Activated gamma-delta T cell treated with anti-CD3 and anti-CD28 coated beads, Interleukin-2, amount 50 U/mL, for 16 hours (primary cell): Measurements from ENCODE around the gene SPRY2.
"Not testable (repeated sequence)": the region's sequence is repeated elsewhere in the genome, so short reads cannot be mapped to it uniquely, and the experiment has no call there.

Experiments
- DNase-seq: peaks from one replicate; pipeline ENCODE4 v3.0.0-alpha.2; 2020; ENCODE audit warnings: low read depth

The SPRY2 gene

DNA sequence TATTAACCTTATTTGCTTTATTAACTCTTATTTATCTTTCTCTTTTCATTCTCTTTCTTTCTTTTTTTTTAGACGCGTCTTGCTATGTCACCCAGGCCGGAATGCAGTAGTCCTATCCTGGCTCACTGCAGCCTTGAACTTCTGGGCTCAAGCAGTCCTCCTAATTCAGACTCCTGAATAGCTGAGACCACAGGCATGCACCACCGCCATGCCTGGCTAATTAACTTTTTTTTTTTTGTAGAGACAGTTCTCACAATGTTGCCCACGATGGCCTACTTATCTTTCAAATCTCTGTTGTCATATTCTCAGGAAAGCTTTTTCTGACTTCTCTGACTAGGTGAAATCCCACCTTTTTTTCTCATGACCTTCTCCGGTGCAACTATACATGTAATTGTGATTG lies 7.8 kb upstream of the SPRY2 start:
- DNase-seq = no peak

DNA sequence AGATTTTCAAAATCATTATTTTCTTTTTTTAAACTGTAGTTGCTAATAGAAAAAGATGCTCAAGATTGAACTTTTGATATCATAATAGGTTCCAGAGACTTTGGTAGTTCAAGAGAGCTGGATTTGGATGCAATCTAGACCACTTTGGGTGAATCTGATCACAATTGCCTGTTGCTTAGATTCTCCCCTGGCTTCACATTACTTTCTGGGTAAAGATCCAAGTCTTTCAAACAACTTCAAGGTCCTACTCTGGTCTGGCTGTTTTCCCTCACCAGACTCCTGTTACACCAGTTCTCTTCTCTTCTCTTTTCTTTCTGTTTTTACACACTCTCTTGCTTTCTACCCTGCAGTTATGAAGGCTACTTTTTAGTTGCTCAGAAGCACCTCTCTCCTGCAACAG lies 7.4 kb upstream of the SPRY2 start:
- no peak for DNase-seq

DNA sequence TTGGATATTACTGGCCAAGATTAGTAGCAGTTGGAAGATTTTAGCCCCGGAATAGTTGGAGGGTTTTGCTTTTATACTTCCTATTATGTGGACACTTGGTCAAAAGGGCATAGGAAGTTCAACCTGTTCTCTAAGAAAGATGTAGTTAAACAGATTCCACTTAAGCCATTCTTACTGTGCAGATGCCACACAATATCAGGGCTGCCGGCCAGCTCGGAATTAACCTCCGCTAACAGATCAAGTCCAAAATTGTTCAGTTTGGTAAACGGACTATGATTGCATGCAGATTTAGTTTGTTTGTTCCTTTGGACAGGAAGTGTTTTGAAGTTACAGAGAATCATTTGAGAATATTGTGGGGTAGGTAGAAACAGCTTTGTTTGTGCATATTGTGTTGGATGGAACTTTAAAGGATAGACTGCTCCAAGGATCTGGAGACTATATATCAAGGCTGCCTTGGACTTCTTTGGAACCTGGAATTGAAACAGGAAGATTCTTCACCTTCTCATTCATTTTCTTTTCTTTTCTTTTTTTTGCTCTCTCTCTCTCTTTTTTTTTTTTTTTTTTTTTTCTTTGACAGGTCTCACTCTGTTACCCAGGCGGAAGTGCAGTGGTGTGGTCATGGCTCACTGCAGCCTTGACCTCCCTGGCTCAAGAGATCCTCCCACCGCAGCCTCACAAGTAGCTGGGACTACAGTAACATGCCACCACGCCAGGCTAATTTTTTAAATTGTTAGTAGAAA lies 5.0 kb upstream of the SPRY2 start:
- no peak for DNase-seq

DNA sequence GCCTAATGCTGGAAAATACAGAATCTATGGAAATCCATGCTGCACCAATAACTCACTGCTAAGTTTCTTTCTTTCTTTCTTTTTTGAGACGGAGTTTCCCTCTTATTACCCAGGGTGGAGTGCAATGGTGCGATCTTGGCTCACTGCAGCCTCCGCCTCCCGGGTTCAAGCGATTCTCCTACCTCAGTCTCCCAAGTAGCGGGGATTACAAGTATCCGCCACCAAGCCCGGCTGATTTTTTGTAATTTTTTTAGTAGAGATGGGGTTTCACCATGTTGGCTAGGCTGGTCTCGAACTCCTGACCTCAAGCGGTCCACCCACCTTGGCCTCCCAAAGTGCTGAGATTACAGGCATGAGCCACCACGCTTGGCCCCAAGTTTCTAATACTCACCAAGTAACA lies 3.1 kb upstream of the SPRY2 start:
- DNase-seq = not testable (repeated sequence)

DNA sequence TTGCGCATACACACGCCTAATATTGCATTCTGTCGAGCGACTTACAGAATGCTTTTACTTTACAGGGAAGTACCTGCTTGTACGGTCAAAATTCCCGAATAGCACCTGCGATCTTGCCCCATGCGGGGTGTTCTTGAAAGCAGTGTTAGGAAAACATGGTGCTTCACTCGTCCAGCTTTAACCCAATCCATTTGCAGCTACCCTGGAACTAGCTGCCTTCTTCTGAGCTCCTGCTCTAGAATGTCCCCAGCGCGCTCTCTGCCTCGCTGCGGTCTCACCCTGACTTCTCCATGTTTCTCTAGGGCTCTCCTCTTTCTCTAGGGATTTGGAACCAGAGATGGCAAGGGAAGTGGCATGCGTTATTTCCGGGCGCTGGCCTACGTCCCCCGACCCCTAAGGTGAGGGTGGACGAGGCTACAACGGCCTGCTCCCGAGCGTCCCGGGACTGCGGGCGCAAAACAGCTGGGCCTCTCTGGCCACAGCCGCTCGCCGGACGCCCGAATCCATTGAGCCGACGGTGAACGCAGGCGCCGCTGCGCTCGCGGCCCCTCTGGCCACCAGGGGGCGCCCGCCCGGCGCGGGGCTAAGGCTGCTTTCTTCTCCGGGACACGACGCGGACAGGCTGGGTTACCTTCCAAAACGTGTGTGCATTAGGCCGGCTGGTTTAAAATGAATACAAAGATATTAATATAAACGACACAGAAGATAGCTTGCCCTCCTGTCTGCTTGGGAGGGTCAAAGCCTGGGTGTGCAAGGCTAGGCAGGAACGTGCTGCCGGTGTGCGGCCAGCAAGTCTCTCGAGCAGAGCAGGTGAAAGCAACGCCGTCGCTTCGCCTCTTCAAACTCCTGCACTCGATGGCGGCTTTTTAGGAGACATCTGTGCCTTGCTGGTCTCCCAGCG lies 1.8 kb upstream of the SPRY2 start:
- DNase-seq = peak; percentile 71

DNA sequence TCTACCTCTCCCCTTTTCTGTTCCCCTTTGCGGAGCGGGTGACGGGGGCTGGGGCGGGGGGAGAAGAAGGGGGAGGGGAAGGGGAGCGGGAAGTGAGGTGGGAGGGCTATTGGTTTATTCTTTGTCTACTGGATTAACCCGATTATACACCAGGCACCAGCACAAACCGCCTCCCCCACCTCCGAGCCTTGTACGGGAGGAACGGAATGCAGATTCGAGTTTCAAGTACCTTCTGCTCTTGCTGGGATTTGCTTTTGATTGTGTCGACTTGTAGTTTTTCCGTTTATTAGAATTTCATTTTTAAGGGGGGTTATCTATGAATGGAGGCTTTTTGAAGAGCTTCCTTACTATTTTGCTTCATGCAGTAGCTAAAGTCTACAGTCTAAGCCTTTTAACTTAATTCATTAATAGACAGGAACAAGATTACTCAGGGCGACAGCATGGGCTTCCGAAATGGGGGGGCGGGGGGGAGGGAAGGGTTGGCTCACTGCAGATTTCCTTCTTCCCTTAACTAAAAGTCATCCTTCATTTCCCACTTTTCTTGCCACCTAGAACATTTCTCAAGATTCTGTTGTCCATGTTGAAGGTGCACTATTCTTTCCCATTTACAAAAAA lies 937 bp upstream of the SPRY2 start:
- DNase-seq = no peak

DNA sequence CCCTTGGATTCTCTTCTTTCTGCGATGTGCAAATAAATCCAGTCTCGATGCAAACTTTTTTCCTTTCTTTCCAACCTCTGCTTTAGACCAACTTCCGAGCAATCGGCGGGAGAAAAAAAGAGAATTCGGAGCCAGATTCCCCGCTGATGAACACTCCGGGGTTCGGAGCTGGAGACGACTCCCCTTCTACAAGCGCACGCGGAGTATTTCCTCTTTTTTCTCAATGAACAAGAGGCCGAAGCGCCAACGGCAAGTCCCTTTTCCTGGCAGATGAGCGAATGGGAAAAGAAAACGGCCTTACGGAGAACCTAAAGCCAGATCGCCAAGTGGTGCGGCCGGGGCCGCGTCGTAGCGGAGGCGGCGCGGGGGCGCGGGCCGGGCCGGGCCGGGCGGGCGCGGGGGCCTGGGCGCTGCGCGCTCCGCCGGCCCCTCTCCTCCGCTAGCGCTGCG lies 250 bp downstream of the SPRY2 start:
- DNase-seq = no peak

DNA sequence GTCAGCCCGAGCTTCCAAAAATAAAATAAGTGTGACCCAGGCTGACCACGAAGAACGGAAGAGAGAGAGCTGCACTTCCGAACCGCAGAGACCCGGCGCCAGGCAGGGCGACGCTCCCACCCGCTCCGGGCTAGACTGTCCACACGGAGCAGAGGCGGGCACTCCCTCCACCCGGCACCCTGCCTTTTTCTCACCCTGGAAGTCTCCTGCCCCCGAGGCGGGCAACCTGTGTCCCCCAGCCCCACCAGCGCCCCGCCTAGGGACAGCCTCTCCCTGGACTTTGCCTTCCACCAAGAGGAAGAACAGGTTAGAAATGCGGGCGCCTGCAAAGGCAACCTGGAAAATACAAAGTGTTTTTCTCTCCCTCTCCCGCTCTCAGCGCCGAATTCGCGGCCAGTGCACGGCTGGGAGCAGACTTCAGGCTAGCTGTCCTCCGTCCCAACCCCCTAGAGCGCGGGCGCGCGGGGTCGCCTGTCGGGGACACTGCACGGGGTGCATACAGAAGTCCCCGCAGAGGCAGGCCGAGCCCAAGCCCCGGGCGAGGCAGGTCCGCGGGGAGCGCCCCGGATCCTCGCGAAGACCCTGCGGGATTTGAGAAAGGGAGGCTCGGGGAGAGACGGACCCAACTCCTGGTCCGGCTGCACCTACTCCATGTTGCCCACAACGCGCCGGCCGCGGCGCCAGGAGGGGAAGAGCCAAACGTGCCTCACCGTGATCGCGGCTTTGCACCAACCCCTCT lies 845 bp downstream of the SPRY2 start:
- DNase-seq = no peak

DNA sequence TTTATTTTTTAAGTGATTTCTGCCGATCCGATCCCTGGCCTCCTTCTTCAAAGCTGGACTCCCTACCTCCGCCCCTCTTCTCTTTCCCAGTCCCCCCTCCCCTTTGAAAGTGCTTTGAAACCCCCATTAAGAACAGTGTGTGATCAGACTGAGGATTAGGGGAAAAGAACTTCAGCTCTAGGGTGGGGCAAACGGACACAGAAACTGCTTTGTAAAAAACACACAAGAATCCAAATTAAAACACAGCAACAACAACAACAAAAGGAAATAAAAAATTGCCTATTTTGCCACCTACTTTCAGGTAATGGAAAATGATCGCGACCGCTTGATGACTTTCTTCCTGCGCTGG lies 1.4 kb downstream of the SPRY2 start:
- DNase-seq = no peak

DNA sequence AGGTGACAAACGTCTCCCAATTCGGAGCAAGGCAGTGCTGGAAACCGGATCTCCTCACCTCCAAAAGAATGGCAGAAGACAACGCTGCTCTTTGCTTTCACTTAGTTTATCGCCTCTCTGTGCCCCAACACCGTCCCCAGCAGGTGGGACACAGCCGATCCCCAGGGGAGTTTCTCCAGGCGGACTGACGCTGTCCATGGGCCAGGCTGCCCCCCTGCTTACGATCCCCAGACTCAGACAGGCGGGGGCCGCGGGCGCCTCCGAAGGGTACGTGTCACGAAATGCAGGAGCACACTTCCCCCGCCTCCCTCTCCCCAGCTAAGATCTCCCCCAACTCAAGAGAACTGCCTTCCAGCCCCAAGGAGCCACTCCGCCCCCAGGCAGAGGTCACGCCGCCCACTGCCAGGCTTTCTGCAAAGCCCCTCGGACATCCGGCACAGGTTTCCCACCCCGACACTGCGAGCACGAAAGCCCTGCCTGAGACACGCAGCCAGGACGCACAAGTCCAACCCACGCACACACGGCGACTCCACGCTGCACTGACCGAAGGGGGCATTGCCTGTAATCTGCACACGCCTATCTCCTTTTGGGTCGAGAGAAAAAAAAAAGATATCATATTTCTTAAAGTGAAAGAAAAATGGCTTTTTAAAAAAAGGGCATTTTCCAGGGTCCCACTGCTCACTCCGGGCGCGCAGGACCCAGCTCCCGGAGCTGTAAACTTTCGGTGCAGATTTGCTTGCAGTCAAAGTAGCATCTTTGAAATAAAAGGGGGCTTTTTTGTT lies 2.0 kb downstream of the SPRY2 start:
- DNase-seq = peak; percentile 45

DNA sequence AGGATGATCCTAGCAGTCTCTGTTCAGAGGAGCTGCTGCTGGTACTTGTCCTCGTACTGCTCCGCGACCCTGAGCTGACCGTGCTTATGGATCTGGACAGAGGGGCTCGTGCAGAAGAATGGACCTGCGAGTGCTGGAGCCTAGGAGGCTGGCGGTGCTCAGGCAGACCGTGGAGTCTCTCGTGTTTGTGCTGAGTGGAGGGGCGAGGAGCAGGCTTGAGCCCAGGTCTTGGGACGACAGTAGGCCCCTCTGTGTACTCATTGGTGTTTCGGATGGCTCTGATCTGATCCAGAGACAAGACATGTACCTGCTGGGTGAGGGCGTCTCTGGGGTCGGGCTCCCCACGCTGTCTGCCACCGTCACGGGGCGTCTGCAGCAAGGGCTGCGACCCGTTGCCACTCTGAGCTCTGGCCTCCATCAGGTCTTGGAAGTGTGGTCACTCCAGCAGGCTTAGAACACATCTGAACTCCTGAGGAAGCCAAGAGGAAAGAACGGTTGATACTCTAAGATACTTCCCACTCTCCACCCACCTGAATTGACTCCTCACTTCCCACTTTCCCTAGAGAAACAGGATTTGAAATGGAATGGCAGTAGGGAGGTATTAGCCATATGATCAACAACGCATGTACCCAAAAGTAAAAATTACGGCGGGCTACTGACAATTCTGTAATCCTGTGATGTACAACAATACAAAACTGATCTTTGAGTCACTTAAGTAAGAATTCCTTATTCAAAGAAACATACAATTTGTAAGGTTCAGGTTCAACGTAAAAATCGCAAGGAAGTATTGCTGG lies 3.4 kb downstream of the SPRY2 start:
- DNase-seq = no peak

DNA sequence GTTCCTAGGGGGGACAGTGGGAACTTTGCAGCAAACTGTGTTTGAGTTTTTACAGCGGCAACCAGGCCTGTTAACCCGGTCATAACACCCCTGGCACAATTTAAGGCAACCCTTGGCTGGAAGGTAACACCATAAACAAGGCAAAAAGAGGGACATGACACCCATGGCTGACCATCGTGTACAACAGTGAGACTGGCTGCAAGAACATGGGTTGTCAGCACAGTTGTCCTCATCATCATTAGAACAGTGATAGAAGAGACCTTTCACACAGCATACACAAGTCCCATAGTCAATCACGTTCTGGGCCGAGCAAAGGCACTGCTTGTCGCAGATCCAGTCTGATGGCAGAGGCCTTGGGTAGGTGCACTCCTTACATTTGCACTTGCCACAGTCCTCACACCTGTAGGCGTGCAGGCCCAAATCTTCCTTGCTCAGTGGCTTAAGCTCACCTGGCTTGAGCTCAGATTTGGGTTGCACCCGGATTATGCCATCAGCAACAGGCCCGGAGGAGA lies 4.1 kb downstream of the SPRY2 start:
- no peak for DNase-seq

DNA sequence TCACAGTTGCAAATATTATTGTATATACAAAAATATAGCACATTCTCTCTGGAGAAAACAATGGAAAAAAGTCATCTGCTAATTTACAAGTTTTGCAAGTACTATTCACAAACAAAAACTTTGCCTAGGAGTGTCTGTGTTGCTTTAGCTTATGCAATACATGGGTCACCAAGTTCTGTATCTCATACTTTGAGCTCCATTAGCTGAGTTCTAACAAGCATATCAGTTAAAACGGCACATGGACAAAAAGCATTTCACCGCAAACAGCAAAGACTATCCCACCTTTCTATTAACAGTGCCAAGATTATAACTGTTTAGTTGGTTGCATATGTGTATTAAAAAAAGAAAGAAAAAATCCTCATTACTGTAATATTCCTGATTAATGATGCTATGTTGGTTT lies 4.6 kb downstream of the SPRY2 start:
- no peak for DNase-seq

DNA sequence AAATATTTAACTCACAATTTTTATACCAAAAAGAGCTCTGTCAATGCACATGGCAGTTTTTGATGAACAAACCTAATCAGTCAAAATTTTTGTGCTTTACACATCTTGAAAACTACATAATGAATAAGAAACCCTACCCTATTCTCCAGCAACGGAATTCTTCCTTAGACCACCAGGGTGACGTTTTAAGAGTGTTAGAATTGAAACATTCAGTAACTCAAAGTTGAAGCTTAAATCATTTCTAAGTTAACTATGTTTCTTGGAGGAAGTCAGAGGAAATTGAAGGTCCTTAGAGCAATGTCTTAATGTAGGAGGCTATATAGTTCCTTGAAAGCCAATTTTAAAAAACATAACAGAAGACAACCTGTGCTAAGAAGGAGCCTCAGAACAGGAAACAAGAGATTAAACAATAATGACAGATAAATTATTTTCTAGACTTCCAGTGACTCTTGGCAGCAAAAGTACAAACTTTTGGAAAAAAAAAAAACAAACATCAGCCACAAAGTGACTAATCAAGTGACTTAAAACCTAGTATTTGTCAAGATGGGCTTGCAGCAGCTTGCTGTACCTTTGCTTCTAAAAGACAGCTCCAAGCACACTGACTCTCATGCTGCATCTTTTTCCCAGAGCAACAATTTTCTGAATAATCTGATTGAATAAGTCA lies 6.2 kb downstream of the SPRY2 start:
- DNase-seq = no peak

DNA sequence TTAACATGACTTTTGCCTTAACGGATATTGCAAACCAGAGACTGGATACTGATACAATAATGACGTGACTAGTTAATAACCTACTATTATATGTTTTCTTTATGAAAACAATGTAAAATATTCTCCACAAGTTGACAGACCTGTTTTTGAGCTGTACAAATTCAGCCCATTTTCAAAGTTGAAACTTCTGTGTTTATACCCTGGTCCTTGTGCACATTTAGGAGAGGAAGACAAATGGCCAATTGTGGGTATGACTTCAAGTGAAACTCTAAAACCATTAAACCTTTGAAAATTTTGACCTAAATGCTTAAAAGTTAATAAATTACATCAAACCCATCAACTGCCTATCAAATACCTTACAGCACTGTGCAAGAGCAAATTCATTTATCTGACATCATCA lies 8.9 kb downstream of the SPRY2 start:
- DNase-seq = no peak

DNA sequence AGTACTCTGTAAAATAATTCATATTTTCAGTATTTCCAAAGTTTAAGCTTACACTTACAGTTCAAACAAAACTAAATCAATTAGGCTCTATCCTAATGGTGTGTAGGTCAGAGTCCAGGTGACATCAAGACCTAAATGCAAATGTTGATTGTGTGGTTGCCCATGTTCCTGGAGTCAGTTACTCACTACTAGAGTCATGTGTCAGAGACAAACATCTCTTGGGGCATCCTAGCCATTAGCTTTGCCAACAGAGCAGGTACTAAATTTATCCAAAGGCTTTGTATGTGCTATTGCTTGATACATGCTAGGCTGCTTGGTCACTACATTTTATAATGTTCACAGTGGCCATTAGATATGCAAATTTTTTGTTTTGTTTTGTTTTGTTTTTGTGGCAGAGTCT lies 11.7 kb downstream of the SPRY2 start:
- DNase-seq = no peak

DNA sequence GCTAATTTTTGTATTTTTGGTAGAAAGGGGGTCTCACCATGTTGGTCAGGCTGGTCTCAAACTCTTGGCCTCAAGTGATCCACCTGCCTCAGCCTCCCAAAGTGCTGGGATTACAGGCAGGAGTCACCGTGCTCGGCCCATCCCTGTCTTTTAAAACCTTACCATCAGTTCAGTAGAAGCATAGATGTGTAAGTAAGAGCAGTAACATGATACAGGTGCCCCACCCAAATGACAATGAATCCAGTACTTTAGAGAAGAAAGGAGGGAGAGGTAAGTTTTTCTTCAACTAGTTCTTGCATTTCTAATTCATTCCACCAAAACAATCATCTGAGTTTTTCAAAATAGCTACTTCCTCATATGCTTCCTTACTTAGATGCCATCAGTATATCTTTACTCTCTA lies 21.9 kb downstream of the SPRY2 start:
- DNase-seq = no peak

DNA sequence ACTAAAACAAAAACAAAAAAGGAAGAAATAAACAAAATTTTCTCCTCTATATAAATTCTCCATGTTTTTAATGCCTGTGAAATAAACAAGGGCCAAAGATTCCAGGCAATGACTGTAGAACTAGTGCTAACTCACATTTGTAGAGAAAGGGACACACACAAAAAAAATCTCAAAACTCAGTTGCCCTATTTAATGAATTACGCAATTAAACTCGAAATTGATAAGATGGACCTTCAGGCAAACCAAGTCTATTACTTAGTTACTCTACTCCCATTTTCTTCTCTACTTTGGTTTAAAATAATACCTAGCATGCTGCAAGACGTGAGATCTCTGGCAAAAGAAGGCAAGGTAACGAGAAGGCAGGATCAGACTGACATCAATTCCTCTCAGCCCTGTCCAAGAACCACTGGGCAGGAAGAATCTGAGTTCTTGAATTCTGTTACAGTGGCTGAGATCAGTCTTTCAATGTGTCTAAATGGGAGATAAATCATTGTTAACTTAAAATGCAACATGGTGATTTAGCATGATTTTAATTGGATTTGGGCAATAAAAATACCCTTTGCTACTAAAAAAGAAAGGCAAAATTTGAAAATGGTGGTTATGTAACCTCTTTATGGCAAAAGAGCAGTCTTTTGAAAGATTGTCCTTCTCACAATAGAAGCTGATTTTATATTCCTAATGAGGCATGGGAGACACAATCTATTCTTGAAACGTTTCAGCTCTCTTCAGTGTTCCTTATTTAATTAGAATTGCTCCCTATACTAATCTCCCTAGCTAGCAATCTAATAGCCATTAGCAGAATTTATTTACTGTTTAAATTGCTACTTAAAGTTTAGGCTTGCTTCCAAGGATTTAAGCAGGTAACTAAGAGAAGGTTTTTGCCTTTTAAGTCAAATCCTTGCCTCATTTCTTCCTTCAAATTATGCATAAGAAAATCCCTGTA lies 25.9 kb downstream of the SPRY2 start:
- DNase-seq = no peak
